GM06990 (cell line): ENCODE results near the gene FAM47E.

Experiments used
- DNase-seq: peaks from one replicate; pipeline ENCODE4 v3.0.0-alpha.2; 2011; ENCODE audit not compliant: insufficient read length; ENCODE audit errors: extremely low read depth
- H3K27me3 ChIP-seq: replicated peaks from 2 replicates; pipeline ENCODE4 v1.6.0; 2011; ENCODE audit warnings: low read length; ENCODE audit not compliant: control insufficient read depth, insufficient read depth
- H3K36me3 ChIP-seq: 2 replicates; pipeline ENCODE4 v1.5.1; 2011; ENCODE audit warnings: low read length; ENCODE audit not compliant: control insufficient read depth, insufficient read depth
- H3K4me3 ChIP-seq: replicated peaks from 2 replicates; pipeline ENCODE4 v1.5.1; 2011; ENCODE audit warnings: low read depth, mild to moderate bottlenecking, control low read depth, low read length
- TF ChIP-seq, protein P1 (sequence below): IDR thresholded peaks from 2 replicates; pipeline ENCODE4 v1.5.1; 2011; ENCODE audit warnings: low read length, control low read depth, mild to moderate bottlenecking, inconsistent platforms; ENCODE audit not compliant: insufficient read depth, poor library complexity, severe bottlenecking

FAM47E gene

DNA sequence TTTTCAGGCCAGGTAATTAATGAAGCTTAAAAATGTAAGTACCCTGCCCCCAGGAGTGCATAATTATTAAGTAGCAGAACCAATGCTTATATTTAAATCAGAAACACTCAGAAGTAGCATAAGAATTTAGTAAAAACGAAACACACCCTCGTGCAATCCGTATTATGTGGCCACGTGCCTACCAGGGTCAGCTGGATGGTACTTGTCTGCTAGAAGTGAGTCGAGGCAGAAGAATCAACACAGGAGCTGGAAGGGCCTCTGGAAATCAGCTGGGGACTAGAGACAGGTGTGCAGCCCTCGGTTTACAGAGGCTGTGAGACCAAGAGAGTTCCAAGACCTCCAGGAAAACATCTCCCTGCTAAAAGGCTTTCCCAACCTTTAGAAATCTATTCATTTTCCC is 559 bp upstream of the FAM47E start:
- H3K36me3 ChIP-seq: no peaks in the 10 kb centered on the region
- TF ChIP-seq, protein P1, sequence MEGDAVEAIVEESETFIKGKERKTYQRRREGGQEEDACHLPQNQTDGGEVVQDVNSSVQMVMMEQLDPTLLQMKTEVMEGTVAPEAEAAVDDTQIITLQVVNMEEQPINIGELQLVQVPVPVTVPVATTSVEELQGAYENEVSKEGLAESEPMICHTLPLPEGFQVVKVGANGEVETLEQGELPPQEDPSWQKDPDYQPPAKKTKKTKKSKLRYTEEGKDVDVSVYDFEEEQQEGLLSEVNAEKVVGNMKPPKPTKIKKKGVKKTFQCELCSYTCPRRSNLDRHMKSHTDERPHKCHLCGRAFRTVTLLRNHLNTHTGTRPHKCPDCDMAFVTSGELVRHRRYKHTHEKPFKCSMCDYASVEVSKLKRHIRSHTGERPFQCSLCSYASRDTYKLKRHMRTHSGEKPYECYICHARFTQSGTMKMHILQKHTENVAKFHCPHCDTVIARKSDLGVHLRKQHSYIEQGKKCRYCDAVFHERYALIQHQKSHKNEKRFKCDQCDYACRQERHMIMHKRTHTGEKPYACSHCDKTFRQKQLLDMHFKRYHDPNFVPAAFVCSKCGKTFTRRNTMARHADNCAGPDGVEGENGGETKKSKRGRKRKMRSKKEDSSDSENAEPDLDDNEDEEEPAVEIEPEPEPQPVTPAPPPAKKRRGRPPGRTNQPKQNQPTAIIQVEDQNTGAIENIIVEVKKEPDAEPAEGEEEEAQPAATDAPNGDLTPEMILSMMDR: no peak
- H3K27me3 ChIP-seq: no peaks in the 10 kb centered on the region; the same call in 1 of the 2 replicates
- no peak for DNase-seq
- H3K4me3 ChIP-seq: no peak overlapping the region

DNA sequence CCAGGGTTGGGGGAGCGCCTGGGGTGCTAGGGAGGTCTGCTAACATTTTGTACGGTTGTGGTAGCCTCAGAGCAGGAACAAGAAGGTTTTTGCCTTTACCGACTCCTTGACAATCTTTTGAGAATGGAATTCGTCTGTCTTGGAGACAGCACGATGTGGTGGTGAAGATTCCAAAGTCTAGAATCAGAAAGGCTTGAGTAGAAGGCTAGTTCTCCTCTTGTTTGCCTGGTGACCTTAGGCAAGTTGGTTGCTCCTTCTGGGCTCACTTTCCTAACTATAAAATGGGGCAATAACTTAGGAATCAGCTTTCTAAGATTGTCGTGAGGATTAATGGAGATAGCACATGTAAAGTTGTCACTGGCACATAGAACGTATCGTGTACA is 741 bp downstream of the FAM47E start:
- Histone ChIP-seq H3K4me3 (no peak overlapping the region), H3K27me3 (no peaks in the 10 kb centered on the region; the same call in 1 of the 2 replicates), H3K36me3 (no peaks in the 10 kb centered on the region)
- TF ChIP-seq, protein P1: no peak
- DNase-seq: no peak

DNA sequence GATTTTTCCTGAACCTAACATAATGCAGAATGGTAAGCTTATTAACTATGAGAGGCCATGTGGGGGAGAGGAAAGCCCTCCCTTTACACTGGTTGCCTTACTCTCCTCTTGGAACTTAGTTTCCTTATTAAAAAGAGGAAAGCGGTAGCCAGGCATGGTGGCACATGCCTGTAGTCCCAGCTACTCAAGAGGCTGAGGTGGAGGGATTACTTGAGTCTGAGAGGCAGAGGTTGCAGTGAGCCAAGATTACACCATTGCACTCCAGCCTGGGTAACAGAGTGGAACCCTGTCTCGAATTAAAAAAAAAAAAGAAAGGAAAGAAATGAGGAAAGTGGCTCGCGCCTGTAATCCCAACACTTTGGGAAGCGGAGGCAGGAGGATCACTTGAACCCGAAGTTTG is 2.0 kb downstream of the FAM47E start:
- H3K27me3 ChIP-seq: no peaks in the 10 kb centered on the region; the same call in 1 of the 2 replicates
- DNase-seq: no peak
- TF ChIP-seq, protein P1: no peak
- H3K4me3 ChIP-seq: no peak overlapping the region
- H3K36me3 ChIP-seq: no peaks in the 10 kb centered on the region

DNA sequence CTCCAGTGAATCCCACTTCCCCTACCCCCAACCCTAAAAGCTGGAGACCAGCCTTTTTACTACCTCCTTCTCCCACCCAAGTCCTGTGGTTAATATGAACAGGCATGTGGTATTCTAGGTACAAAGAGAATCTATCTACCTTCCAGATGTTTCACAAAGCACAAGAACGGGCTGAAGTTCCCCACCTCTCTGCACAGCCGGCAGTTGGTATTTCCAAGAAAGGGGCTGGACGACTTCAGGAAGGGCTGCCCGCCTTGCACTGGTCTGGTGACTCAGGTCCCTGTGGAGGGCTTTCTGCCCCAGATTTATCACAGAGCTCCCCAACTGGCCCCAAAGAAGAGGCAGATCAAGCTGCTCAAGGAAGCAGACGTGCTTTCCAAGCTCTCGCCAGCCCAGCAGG is 4.5 kb downstream of the FAM47E start:
- DNase-seq: no peak
- Histone ChIP-seq H3K4me3 (no peak overlapping the region), H3K27me3 (no peaks in the 10 kb centered on the region; the same call in 1 of the 2 replicates)

DNA sequence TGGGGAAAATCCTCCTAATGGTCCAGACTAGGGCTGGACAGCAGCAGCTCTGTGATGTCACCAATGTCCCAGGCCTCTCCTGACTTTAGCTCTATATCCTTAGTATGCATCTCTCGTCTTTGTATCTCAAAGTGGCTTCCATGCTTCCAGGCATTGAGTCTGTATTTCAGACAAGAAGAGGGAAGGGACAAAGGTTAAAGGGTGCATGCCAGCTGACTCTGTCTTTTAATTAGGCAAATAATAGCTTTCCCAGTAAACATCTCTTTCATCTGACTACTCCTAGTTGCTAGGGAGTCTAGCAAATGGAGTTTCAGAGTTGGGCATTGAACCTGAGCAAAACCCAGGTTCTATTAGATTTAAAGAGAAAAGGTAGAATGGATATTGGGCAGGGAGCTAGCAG is 5.4 kb downstream of the FAM47E start:
- H3K36me3 ChIP-seq: no peaks in the 10 kb centered on the region
- no peak for DNase-seq
- TF ChIP-seq, protein P1: no peak
- no peaks in the 10 kb centered on the region for H3K27me3 ChIP-seq
- no peak overlapping the region for H3K4me3 ChIP-seq

More for the DNA sequence above, 4.5 kb downstream of the FAM47E start:
- no peaks in the 10 kb centered on the region for H3K36me3 ChIP-seq
- TF ChIP-seq, protein P1: no peak

DNA sequence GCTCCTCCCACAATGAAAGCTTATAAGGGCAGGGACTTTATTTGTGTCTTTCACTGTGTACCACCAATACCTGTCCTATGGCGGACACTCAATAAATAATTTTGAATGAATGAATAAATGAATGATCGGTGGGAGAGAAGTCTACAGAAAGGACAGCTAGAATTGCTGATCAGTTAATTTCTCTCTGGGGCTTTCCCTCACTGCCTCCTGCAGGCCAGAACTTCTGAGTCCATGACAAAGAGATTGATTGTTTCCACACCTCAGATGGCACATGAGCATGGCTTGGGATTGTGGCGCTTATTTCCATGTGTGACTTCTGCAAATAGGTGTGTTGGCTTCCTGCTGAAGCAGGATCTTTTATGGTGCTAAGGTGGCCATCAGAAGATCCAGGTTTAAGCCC is 6.3 kb downstream of the FAM47E start:
- no peak overlapping the region for H3K4me3 ChIP-seq
- H3K36me3 ChIP-seq: no peaks in the 10 kb centered on the region
- DNase-seq: no peak
- no peaks in the 10 kb centered on the region for H3K27me3 ChIP-seq
- TF ChIP-seq, protein P1: no peak
